Endothelial cell of umbilical vein (primary cell): ENCODE results near the gene BIK. TPM values are rescaled to one million over a fixed set of nuclear protein-coding genes. Genes with fewer than 3 reads are reported as not detected.

Source experiments
- BruUV-seq: library from RNA; stranded (reverse); fragments of 400-500 nt; replicated peaks from 2 replicates; lab custom pipeline; 2021; lab: Mats Ljungman, UMichigan
- CTCF ChIA-PET: fragments of 300-600, 350-600 bp; sonication (Branson Sonifier 250); formaldehyde crosslinking; loops from one replicate; lab custom pipeline; 2021; ENCODE audit warnings: antibody characterized with exemption, inconsistent platforms; lab: Charles Lee
- POLR2A ChIA-PET: fragments of 300-600, 350-600 bp; sonication (Branson Sonifier 250); formaldehyde crosslinking; loops from one replicate; lab custom pipeline; 2021; ENCODE audit warnings: antibody characterized with exemption, inconsistent platforms; lab: Charles Lee
- DNase-seq: peaks from one replicate; pipeline ENCODE4 v3.0.0-alpha.2; 2011; ENCODE audit warnings: low read depth, low spot score
- FAIRE-seq: peaks from 2 replicates; lab custom pipeline; 2011; peaks lifted over from hg19 to GRCh38; lab: Jason Lieb, UNC
- H2AFZ ChIP-seq: 2 replicates; pipeline ENCODE4 v1.6.0; 2012; ENCODE audit warnings: low read depth, low read length, control low read depth, inconsistent platforms
- H3K27ac ChIP-seq: 2 replicates; pipeline ENCODE4 v1.5.1; 2011; ENCODE audit warnings: low read depth, mild to moderate bottlenecking, control low read depth, low read length, moderate library complexity; ENCODE audit not compliant: insufficient read depth
- H3K27me3 ChIP-seq, 2 experiments: 2 replicates each; pipeline versions ENCODE4 v1.6.0 to v1.6.1; 2011; ENCODE audit warnings: low read length in 2 of 2, mixed read lengths in 1 of 2; ENCODE audit not compliant: control insufficient read depth in 2 of 2, insufficient read depth in 2 of 2
- H3K36me3 ChIP-seq, 2 experiments: 2 replicates in 1 of 2; 3 replicates in 1 of 2; pipeline ENCODE4 v1.5.1; 2011; ENCODE audit warnings: low read length in 2 of 2, mild to moderate bottlenecking in 1 of 2, moderate library complexity in 1 of 2; ENCODE audit not compliant: control insufficient read depth in 2 of 2, insufficient read depth in 2 of 2; ENCODE audit errors: extremely low read depth in 1 of 2
- H3K4me1 ChIP-seq: 3 replicates; pipeline ENCODE4 v1.5.1; 2011; ENCODE audit warnings: mild to moderate bottlenecking, low read length; ENCODE audit not compliant: control insufficient read depth, insufficient read depth; ENCODE audit errors: extremely low read depth
- H3K4me2 ChIP-seq: 2 replicates; pipeline ENCODE4 v1.6.1; 2011; ENCODE audit warnings: low read length, control low read depth, mixed read lengths; ENCODE audit not compliant: insufficient read depth
- H3K4me3 ChIP-seq, 3 experiments: fragments of 200-600 bp in 1 of 3; sonication (generic), shearing (Covaris generic) in 1 of 3; replicated peaks in 1 of 3; 2 replicates each; pipeline ENCODE4 v1.5.1; 2011 to 2016; ENCODE audit warnings: control low read depth in 3 of 3, low read length in 3 of 3, mild to moderate bottlenecking in 2 of 3, inconsistent platforms in 1 of 3, low read depth in 1 of 3, moderate library complexity in 1 of 3; ENCODE audit not compliant: insufficient read depth in 1 of 3
- H3K79me2 ChIP-seq: 2 replicates; pipeline ENCODE4 v1.6.0; 2012; ENCODE audit warnings: low read length, inconsistent platforms; ENCODE audit not compliant: control insufficient read depth, insufficient read depth
- H3K9ac ChIP-seq: replicated peaks from 2 replicates; pipeline ENCODE3; 2011; ENCODE audit warnings: low read length, control low read depth; ENCODE audit not compliant: insufficient read depth; ENCODE audit errors: extremely low read depth
- H3K9me1 ChIP-seq: replicated peaks from 3 replicates; pipeline ENCODE4 v1.6.0; 2011; ENCODE audit warnings: mild to moderate bottlenecking, low read length; ENCODE audit not compliant: control insufficient read depth, insufficient read depth; ENCODE audit errors: extremely low read depth
- H3K9me3 ChIP-seq: replicated peaks from 2 replicates; pipeline ENCODE4 v1.5.1; 2012; ENCODE audit warnings: low read length, inconsistent platforms; ENCODE audit not compliant: control insufficient read depth, insufficient read depth
- H4K20me1 ChIP-seq: replicated peaks from 2 replicates; pipeline ENCODE3; 2011; ENCODE audit warnings: mild to moderate bottlenecking, low read length; ENCODE audit not compliant: control insufficient read depth, insufficient read depth; ENCODE audit errors: extremely low read depth
- JUN ChIP-seq: IDR thresholded peaks from 2 replicates; pipeline ENCODE4 v1.6.1; 2011; ENCODE audit warnings: borderline replicate concordance, low read depth; ENCODE audit not compliant: insufficient read length, insufficient read depth
- MYC ChIP-seq: IDR thresholded peaks from one replicate; pipeline ENCODE4 v1.6.1; 2011; ENCODE audit warnings: mild to moderate bottlenecking, low read depth, low read length
- dilution Hi-C: fragments of 300-500 bp; cut with MboI; formaldehyde crosslinking; loops from one replicate; pipeline ENCODE4 v1.15.0; 2019; ENCODE audit warnings: low sequenced_read_pairs; ENCODE audit not compliant: extremely low pct_ligation_motif_present
- intact Hi-C: fragments of 100-400 bp; cut with micrococcal nuclease; formaldehyde crosslinking; loops from one replicate; pipeline ENCODE4 v1.10.0; 2022
- polyA plus RNA-seq, 4 experiments: library from polyadenylated mRNA; depleted of rRNA in 3 of 4; stranded (reverse) in 3 of 4; unstranded in 1 of 4; fragments of >200 nt; gene quantifications; 2 replicates each; pipeline versions ENCODE4 v1.2.1 to v1.2.3, GENCODE V29; 2011 to 2012; ENCODE audit warnings: missing spikeins in 1 of 4
- total RNA-seq: library from RNA; stranded (reverse); gene quantifications from 2 replicates; pipeline ENCODE4 v1.2.3, GENCODE V29; 2021

BIK gene
- total and polyA plus RNA-seq, 2 donors (not counting 3 experiments of a cell fraction or from before 2014, with no cell fraction given) = 0.49 to 0.95 TPM

GRCh38 chr22:43154887-43155536, 44.5 kb downstream of the BIK start:
- H3K36me3 ChIP-seq = peaks cover 0 to 8% of the 10 kb centered on the region in 2 experiments
- CTCF ChIA-PET = interaction anchor here (0.7 kb wide), 1 partner anchor 12 kb away, joined by 4 read pairs; no protein-coding TSS in a partner anchor
- H3K9me1 ChIP-seq = no peaks in the 10 kb centered on the region
- FAIRE-seq (no peak), DNase-seq (no peak)
- H3K9ac ChIP-seq = no peak overlapping the region
- POLR2A ChIA-PET = no interaction called here
- dilution Hi-C loops = no loop called here
- TF ChIP-seq JUN (no peak), MYC (no peak)
- intact Hi-C loops = no loop called here
- H3K4me1 ChIP-seq = peaks cover 3% of the 10 kb centered on the region
- H3K79me2 ChIP-seq = peaks cover 64% of the 10 kb centered on the region
- H4K20me1 ChIP-seq = no peaks in the 10 kb centered on the region
- BruUV-seq = no TSS peak
- H2AFZ ChIP-seq = no peak overlapping the region
- no peak overlapping the region for H3K27ac ChIP-seq
- no peak overlapping the region for H3K4me3 ChIP-seq
- H3K9me3 ChIP-seq = no peaks in the 10 kb centered on the region
- H3K4me2 ChIP-seq = no peak overlapping the region
- H3K27me3 ChIP-seq = no peaks in the 10 kb centered on the region

GRCh38 chr22:43155789-43156188, 45.2 kb downstream of the BIK start:
- Histone ChIP-seq H3K4me1 (peaks cover 3% of the 10 kb centered on the region), H3K9me3 (no peaks in the 10 kb centered on the region), H3K4me3 (no peak overlapping the region), H3K36me3 (peaks cover 0 to 8% of the 10 kb centered on the region in 2 experiments), H3K79me2 (peaks cover 64% of the 10 kb centered on the region), H3K9me1 (no peaks in the 10 kb centered on the region), H3K4me2 (no peak overlapping the region), H2AFZ (no peak overlapping the region), H4K20me1 (no peaks in the 10 kb centered on the region), H3K27ac (no peak overlapping the region), H3K27me3 (no peaks in the 10 kb centered on the region), H3K9ac (no peak overlapping the region)
- TF ChIP-seq JUN (no peak), MYC (no peak)
- BruUV-seq = no TSS peak
- intact Hi-C loops (no loop called here), dilution Hi-C loops (no loop called here)
- CTCF ChIA-PET = interaction anchor here (0.7 kb wide), 1 partner anchor 13 kb away, joined by 4 read pairs; no protein-coding TSS in a partner anchor
- POLR2A ChIA-PET = no interaction called here
- DNase-seq = no peak
- FAIRE-seq = no peak
